GM18511 (cell line): Measurements from ENCODE around the gene OLIG1.
A peak's percentile ranks its signal among the peaks of the same experiment; 100 is the strongest.

Source experiments
- ATAC-seq: cut with Tn5 transposase; IDR thresholded peaks from one replicate; pipeline ENCODE4 v1.9.1; 2021; ENCODE audit warnings: mild to moderate bottlenecking, moderate library complexity; ENCODE audit not compliant: unreplicated experiment

Gene OLIG1

GRCh38 chr21:33059380-33059841 is 10.5 kb upstream of the OLIG1 start:
- no peak for ATAC-seq

GRCh38 chr21:33061233-33061632 is 8.7 kb upstream of the OLIG1 start:
- no peak for ATAC-seq

- ATAC-seq = no peak
Measured at GRCh38 chr21:33063375-33063883, 6.5 kb upstream of the OLIG1 start.

GRCh38 chr21:33063907-33064622 is 5.9 kb upstream of the OLIG1 start:
- no peak for ATAC-seq

GRCh38 chr21:33064623-33065390 is 5.1 kb upstream of the OLIG1 start:
- no peak for ATAC-seq

- ATAC-seq = no peak
Measured at GRCh38 chr21:33067043-33067442, 2.9 kb upstream of the OLIG1 start.

GRCh38 chr21:33067457-33067856 is 2.5 kb upstream of the OLIG1 start:
- ATAC-seq = no peak

GRCh38 chr21:33069243-33069642 is 698 bp upstream of the OLIG1 start:
- no peak for ATAC-seq

- ATAC-seq = no peak
Measured at GRCh38 chr21:33069645-33069993, 322 bp upstream of the OLIG1 start.

GRCh38 chr21:33070744-33070997 is 730 bp downstream of the OLIG1 start:
- no peak for ATAC-seq

GRCh38 chr21:33070998-33071769 is 1.2 kb downstream of the OLIG1 start:
- ATAC-seq = no peak

GRCh38 chr21:33071770-33072306 is 1.9 kb downstream of the OLIG1 start:
- no peak for ATAC-seq

- ATAC-seq = no peak
Measured at GRCh38 chr21:33073636-33074035, 3.7 kb downstream of the OLIG1 start.

GRCh38 chr21:33075128-33075527 is 5.2 kb downstream of the OLIG1 start:
- no peak for ATAC-seq

- ATAC-seq = no peak
Measured at GRCh38 chr21:33075596-33076195, 5.8 kb downstream of the OLIG1 start.

GRCh38 chr21:33076600-33077329 is 6.8 kb downstream of the OLIG1 start:
- ATAC-seq = no peak

GRCh38 chr21:33078907-33079582 is 9.1 kb downstream of the OLIG1 start:
- peak; percentile 98 for ATAC-seq

- ATAC-seq = no peak
Measured at GRCh38 chr21:33080376-33080775, 10.4 kb downstream of the OLIG1 start.

- no peak for ATAC-seq
Measured at GRCh38 chr21:33080776-33081175, 10.8 kb downstream of the OLIG1 start.

GRCh38 chr21:33088384-33088783 is 18.4 kb downstream of the OLIG1 start:
- no peak for ATAC-seq
